Measurements from ENCODE around the gene FAM98B. TPM values are rescaled to one million over a fixed set of nuclear protein-coding genes. Genes with fewer than 3 reads are reported as not detected.

Gene FAM98B
- total RNA-seq, 2 experiments from 2014 or later: 20.1 to 20.4 TPM

DNA sequence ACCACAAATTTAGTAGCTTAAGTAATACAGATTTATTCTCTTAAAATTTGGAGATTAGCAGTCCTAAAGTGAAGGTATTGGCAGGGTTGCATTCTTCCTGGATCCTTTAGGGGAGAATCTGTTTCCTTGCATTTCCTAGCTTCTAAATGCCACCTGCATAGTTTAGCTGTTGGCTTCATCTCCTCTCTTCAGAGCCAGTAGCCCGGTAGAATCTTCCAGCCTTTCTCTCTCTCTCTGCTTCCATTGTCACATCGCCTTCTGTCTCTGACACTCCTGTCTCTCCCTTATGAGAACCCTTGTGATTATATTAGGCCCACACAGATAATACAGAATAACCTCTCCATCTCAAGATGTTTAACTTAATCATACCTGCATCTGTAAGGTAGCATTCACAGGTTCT, 21.4 kb downstream of the FAM98B start:
- ChIA-PET CTCF (interaction anchor here (0.7 to 4.0 kb wide), 5 partner anchors 35 to 223 kb away, joined by 3 to 38 read pairs (median 15); partner anchors contain the start of gene RASGRP1), POLR2A (interaction anchor here (0.8 to 2.5 kb wide), 4 partner anchors 15 to 223 kb away, joined by 3 to 18 read pairs (median 4); no protein-coding TSS in a partner anchor)
- Histone ChIP-seq H3K4me3 (ENCODE audit: low read length) (no peak overlapping the region), H3K9me3 (ENCODE audit: control insufficient read depth in 1 of 2, insufficient read depth in 1 of 2, low read length in 2 of 2) (no peaks in the 10 kb centered on the region), H3K36me3 (ENCODE audit: insufficient read depth, low read length) (peaks cover 55% of the 10 kb centered on the region), H3K27me3 (ENCODE audit: control insufficient read depth in 1 of 2, insufficient read depth in 2 of 2, low read length in 2 of 2) (no peaks in the 10 kb centered on the region), H3K4me1 (ENCODE audit: insufficient read depth, low read length) (no peaks in the 10 kb centered on the region), H3K27ac (ENCODE audit: low read depth in 1 of 2, low read length in 2 of 2) (no peak overlapping the region)
- TF ChIP-seq, protein P1, sequence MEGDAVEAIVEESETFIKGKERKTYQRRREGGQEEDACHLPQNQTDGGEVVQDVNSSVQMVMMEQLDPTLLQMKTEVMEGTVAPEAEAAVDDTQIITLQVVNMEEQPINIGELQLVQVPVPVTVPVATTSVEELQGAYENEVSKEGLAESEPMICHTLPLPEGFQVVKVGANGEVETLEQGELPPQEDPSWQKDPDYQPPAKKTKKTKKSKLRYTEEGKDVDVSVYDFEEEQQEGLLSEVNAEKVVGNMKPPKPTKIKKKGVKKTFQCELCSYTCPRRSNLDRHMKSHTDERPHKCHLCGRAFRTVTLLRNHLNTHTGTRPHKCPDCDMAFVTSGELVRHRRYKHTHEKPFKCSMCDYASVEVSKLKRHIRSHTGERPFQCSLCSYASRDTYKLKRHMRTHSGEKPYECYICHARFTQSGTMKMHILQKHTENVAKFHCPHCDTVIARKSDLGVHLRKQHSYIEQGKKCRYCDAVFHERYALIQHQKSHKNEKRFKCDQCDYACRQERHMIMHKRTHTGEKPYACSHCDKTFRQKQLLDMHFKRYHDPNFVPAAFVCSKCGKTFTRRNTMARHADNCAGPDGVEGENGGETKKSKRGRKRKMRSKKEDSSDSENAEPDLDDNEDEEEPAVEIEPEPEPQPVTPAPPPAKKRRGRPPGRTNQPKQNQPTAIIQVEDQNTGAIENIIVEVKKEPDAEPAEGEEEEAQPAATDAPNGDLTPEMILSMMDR (IDR thresholded peaks at IDR 0.05): no peak
- Mint-ChIP-seq H3K4me3 (no peak overlapping the region), H3K27me3 (no peaks in the 10 kb centered on the region), H3K9me3 (no peaks in the 10 kb centered on the region), H3K27ac (no peak overlapping the region), H3K4me1 (ENCODE audit: low read depth) (peaks cover 8% of the 10 kb centered on the region), H3K36me3 (ENCODE audit: low read depth) (peaks cover 54% of the 10 kb centered on the region)
- intact Hi-C loops (cut with DNase I, micrococcal nuclease): loop anchor here (2.0 to 10.0 kb wide), 6 partner anchors 87 to 1289 kb away; no protein-coding TSS in a partner anchor
- DNase-seq (no peak), ATAC-seq (ENCODE audit: poor library complexity) (no peak)

DNA sequence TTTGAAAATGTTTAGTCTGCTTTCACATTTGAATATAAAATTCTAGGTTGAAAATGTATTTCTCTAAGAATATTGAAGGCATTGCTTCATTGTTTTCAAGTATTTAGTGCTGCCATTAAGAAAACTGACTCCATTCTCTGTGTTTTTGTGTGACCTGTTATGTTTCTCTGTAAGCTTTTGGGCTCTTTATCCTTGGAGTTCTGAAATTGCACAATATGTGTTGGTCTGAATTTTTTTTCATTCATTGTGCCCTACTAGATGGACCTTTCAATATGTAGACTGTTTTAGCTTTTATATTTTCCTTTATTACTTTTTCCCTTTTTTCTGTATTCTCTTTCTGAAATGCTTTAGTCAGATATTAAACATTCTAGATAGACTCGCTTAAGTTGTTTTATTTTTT, 22.2 kb downstream of the FAM98B start:
- H3K4me1 Mint-ChIP-seq (ENCODE audit: low read depth): peaks cover 11% of the 10 kb centered on the region
- H3K36me3 Mint-ChIP-seq (ENCODE audit: low read depth): peaks cover 50% of the 10 kb centered on the region
- H3K27ac Mint-ChIP-seq: no peak overlapping the region
- H3K9me3 ChIP-seq (ENCODE audit: control insufficient read depth in 1 of 2, insufficient read depth in 1 of 2, low read length in 2 of 2): no peaks in the 10 kb centered on the region
- H3K4me1 ChIP-seq (ENCODE audit: insufficient read depth, low read length): no peaks in the 10 kb centered on the region
- CTCF ChIA-PET: interaction anchor here (1.3 to 2.7 kb wide), 3 partner anchors 10 to 224 kb away, joined by 4 to 18 read pairs (median 5); partner anchors contain the start of gene RASGRP1
- POLR2A ChIA-PET: interaction anchor here (1.3 to 2.5 kb wide), 2 partner anchors 175 to 222 kb away, joined by 4 to 18 read pairs; no protein-coding TSS in a partner anchor
- ATAC-seq (ENCODE audit: poor library complexity) (no peak), DNase-seq (no peak)
- intact Hi-C loops (cut with DNase I, micrococcal nuclease): loop anchor here (1.0 to 10.0 kb wide), 5 partner anchors 214 to 1289 kb away; no protein-coding TSS in a partner anchor
- peaks cover 54% of the 10 kb centered on the region for H3K36me3 ChIP-seq (ENCODE audit: insufficient read depth, low read length)
- no peaks in the 10 kb centered on the region for H3K9me3 Mint-ChIP-seq
- no peak overlapping the region for H3K4me3 ChIP-seq (ENCODE audit: low read length)
- no peak overlapping the region for H3K27ac ChIP-seq (ENCODE audit: low read depth in 1 of 2, low read length in 2 of 2)
- TF ChIP-seq, protein P1 (IDR thresholded peaks at IDR 0.05): no peak
- H3K27me3 Mint-ChIP-seq: no peaks in the 10 kb centered on the region
- no peaks in the 10 kb centered on the region for H3K27me3 ChIP-seq (ENCODE audit: control insufficient read depth in 1 of 2, insufficient read depth in 2 of 2, low read length in 2 of 2)
- H3K4me3 Mint-ChIP-seq: no peak overlapping the region

DNA sequence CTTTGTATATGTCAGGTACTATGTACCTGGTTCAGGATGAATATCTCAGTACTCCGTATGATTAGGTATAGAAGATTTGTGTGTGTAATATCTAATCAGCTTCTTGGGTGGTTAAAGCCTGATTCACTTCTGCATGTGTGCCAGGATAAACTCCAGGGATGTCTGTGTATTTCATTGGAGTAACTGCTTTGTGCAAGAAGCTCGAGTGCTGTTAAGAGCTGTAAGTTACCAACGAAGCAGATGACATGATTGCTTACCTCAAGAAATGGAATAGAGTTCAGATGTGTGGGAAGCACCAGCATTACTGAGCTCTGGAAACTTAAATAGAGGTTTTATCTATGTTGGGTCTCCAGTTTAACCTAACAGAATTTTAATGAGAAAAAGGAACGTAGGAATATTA, 23.7 kb downstream of the FAM98B start:
- no peaks in the 10 kb centered on the region for H3K9me3 ChIP-seq (ENCODE audit: control insufficient read depth in 1 of 2, insufficient read depth in 1 of 2, low read length in 2 of 2)
- POLR2A ChIA-PET: interaction anchor here (0.7 to 1.9 kb wide), 4 partner anchors 23 to 222 kb away, joined by 3 to 6 read pairs (median 4); no protein-coding TSS in a partner anchor
- TF ChIP-seq, protein P1 (IDR thresholded peaks at IDR 0.05): no peak
- ATAC-seq (ENCODE audit: poor library complexity): no peak
- H3K27me3 ChIP-seq (ENCODE audit: control insufficient read depth in 1 of 2, insufficient read depth in 2 of 2, low read length in 2 of 2): no peaks in the 10 kb centered on the region
- Mint-ChIP-seq H3K9me3 (no peaks in the 10 kb centered on the region), H3K27ac (peak overlapping the region; percentile 34), H3K36me3 (ENCODE audit: low read depth) (peaks cover 61% of the 10 kb centered on the region), H3K4me1 (ENCODE audit: low read depth) (peaks cover 26% of the 10 kb centered on the region), H3K4me3 (no peak overlapping the region), H3K27me3 (no peaks in the 10 kb centered on the region)
- H3K4me1 ChIP-seq (ENCODE audit: insufficient read depth, low read length): no peaks in the 10 kb centered on the region
- no peak for DNase-seq
- peaks cover 57% of the 10 kb centered on the region for H3K36me3 ChIP-seq (ENCODE audit: insufficient read depth, low read length)
- H3K4me3 ChIP-seq (ENCODE audit: low read length): no peak overlapping the region
- no peak overlapping the region for H3K27ac ChIP-seq (ENCODE audit: low read depth in 1 of 2, low read length in 2 of 2)
- intact Hi-C loops (cut with DNase I, micrococcal nuclease): loop anchor here (5.0 to 10.0 kb wide), 4 partner anchors 340 to 1287 kb away; no protein-coding TSS in a partner anchor
- CTCF ChIA-PET: interaction anchor here (0.8 to 2.0 kb wide), 7 partner anchors 12 to 230 kb away, joined by 3 to 9 read pairs (median 4); partner anchors contain the start of gene RASGRP1

Data from CD4-positive, alpha-beta T cell (primary cell).